CD14-positive monocyte (primary cell): Measurements from ENCODE around the gene GYPE. TPM values are rescaled to one million over a fixed set of nuclear protein-coding genes. Genes with fewer than 3 reads are reported as not detected.
"Not testable (repeated sequence)": the region's sequence is repeated elsewhere in the genome, so short reads cannot be mapped to it uniquely, and the experiment has no call there.

Experiments used
- DNase-seq, 3 donors: peaks; one replicate each; pipeline ENCODE4 v3.0.0-alpha.2; 2011 to 2022
- H2AFZ ChIP-seq: 2 replicates; pipeline ENCODE4 v1.6.0; 2012; ENCODE audit warnings: mild to moderate bottlenecking, low read depth, low read length, inconsistent platforms; ENCODE audit not compliant: insufficient read depth, poor library complexity, severe bottlenecking
- H3K27ac ChIP-seq, 2 donors: 1 replicate in 1 of 2; 2 replicates in 1 of 2; pipeline ENCODE4 v1.5.1; 2012 to 2013; ENCODE audit warnings: low read length in 2 of 2, control low read depth in 1 of 2, inconsistent platforms in 1 of 2, low read depth in 1 of 2, mild to moderate bottlenecking in 1 of 2
- H3K27me3 ChIP-seq, 2 donors: one replicate each; pipeline versions ENCODE4 v1.6.0 to v1.6.1; 2011 to 2013; ENCODE audit warnings: low read length in 2 of 2; ENCODE audit not compliant: control insufficient read depth in 2 of 2, insufficient read depth in 2 of 2
- H3K36me3 ChIP-seq, 2 donors: replicated peaks in 1 of 2; 1 replicate in 1 of 2; 2 replicates in 1 of 2; pipeline versions ENCODE4 v1.5.1 to v1.6.1; 2012 to 2013; ENCODE audit warnings: low read length in 2 of 2, control low read depth in 1 of 2, inconsistent platforms in 1 of 2, mild to moderate bottlenecking in 1 of 2; ENCODE audit not compliant: insufficient read depth in 2 of 2, control insufficient read depth in 1 of 2
- H3K4me1 ChIP-seq, 2 donors: 1 replicate in 1 of 2; 2 replicates in 1 of 2; pipeline versions ENCODE4 v1.5.1 to v1.6.1; 2012 to 2013; ENCODE audit warnings: low read length in 2 of 2, control low read depth in 1 of 2, inconsistent platforms in 1 of 2, mild to moderate bottlenecking in 1 of 2, moderate library complexity in 1 of 2; ENCODE audit not compliant: insufficient read depth in 2 of 2, control insufficient read depth in 1 of 2
- H3K4me2 ChIP-seq: replicated peaks from 2 replicates; pipeline ENCODE3; 2012; ENCODE audit warnings: low read length, moderate library complexity, mild to moderate bottlenecking; ENCODE audit not compliant: poor library complexity, severe bottlenecking; ENCODE audit errors: extremely low read depth
- H3K4me3 ChIP-seq, 3 experiments: fragments of 200-600 bp in 1 of 3; sonication (generic) in 1 of 3; replicated peaks in 1 of 3; 1 replicate in 2 of 3; 2 replicates in 1 of 3; pipeline ENCODE4 v1.5.1; 2011 to 2013; ENCODE audit warnings: low read length in 3 of 3, mild to moderate bottlenecking in 3 of 3, control low read depth in 2 of 3, low read depth in 2 of 3, inconsistent platforms in 1 of 3, moderate library complexity in 1 of 3
- H3K79me2 ChIP-seq: 2 replicates; pipeline ENCODE4 v1.6.0; 2012; ENCODE audit warnings: mild to moderate bottlenecking, control low read depth, inconsistent platforms, low read length, moderate library complexity; ENCODE audit not compliant: insufficient read depth
- H3K9ac ChIP-seq: 2 replicates; pipeline ENCODE4 v1.6.0; 2017; ENCODE audit warnings: low read length, mild to moderate bottlenecking; ENCODE audit not compliant: insufficient read depth, poor library complexity, severe bottlenecking
- H3K9me3 ChIP-seq, 2 donors: replicated peaks in 1 of 2; 1 replicate in 1 of 2; 2 replicates in 1 of 2; pipeline versions ENCODE4 v1.5.1 to v1.6.1; 2012 to 2013; ENCODE audit warnings: low read length in 2 of 2, control low read depth in 1 of 2; ENCODE audit not compliant: control insufficient read depth in 1 of 2, insufficient read depth in 1 of 2
- H4K20me1 ChIP-seq: 2 replicates; pipeline ENCODE4 v1.6.0; 2012; ENCODE audit warnings: mild to moderate bottlenecking, low read length, control low read depth, moderate library complexity; ENCODE audit not compliant: insufficient read depth
- H3K27ac Mint-ChIP-seq, 7 donors: one replicate each; pipeline ENCODE4 v1.8.0; 2020; ENCODE audit warnings: mild to moderate bottlenecking in 7 of 7, mixed read lengths in 7 of 7, moderate library complexity in 6 of 7, inconsistent platforms in 2 of 7
- H3K27me3 Mint-ChIP-seq, 3 donors: one replicate each; pipeline ENCODE4 v1.8.0; 2021 to 2022; ENCODE audit warnings: low read depth in 3 of 3, mild to moderate bottlenecking in 3 of 3, mixed read lengths in 3 of 3, moderate library complexity in 3 of 3, inconsistent platforms in 1 of 3
- H3K36me3 Mint-ChIP-seq, 2 donors: one replicate each; pipeline ENCODE4 v1.8.0; 2020; ENCODE audit warnings: mixed read lengths in 2 of 2, inconsistent platforms in 1 of 2, mild to moderate bottlenecking in 1 of 2
- H3K4me1 Mint-ChIP-seq: one replicate; pipeline ENCODE4 v1.8.0; 2020; ENCODE audit warnings: mild to moderate bottlenecking, mixed read lengths
- H3K4me3 Mint-ChIP-seq, 2 donors: one replicate each; pipeline ENCODE4 v1.8.0; 2020; ENCODE audit warnings: mild to moderate bottlenecking in 2 of 2, mixed read lengths in 2 of 2, moderate library complexity in 1 of 2
- H3K9me3 Mint-ChIP-seq, 7 donors: one replicate each; pipeline ENCODE4 v1.8.0; 2020 to 2022; ENCODE audit warnings: mixed read lengths in 7 of 7, mild to moderate bottlenecking in 6 of 7, moderate library complexity in 6 of 7, inconsistent platforms in 2 of 7
- WGBS: methylation state at CpG from one replicate; pipeline ENCODE4 v1.1.5; 2013; ENCODE audit warnings: missing lambda C conversion rate; ENCODE audit not compliant: insufficient coverage; 5-methylcytosine and 5-hydroxymethylcytosine counted together
- intact Hi-C, 2 donors: fragments of 100-400 bp; cut with micrococcal nuclease; formaldehyde crosslinking; loops; one replicate each; pipeline versions ENCODE4 v1.15.0 to v1.15.1; 2023
- polyA plus RNA-seq, 3 donors: library from polyadenylated mRNA; depleted of rRNA in 1 of 3; unstranded in 2 of 3; stranded (reverse) in 1 of 3; fragments of 300-500 nt in 2 of 3; fragments of >200 nt in 1 of 3; fragmentation: Illumina TruSeq in 2 of 3; gene quantifications; 1 replicate in 2 of 3; 2 replicates in 1 of 3; pipeline ENCODE4 v1.2.3, GENCODE V29; 2012 to 2021

GYPE gene
- polyA plus RNA-seq, 3 donors, result 0.34 to 0.49 TPM; not detected in 1

- H3K36me3 Mint-ChIP-seq, H3K4me2 ChIP-seq, H3K9ac ChIP-seq, intact Hi-C loops, H3K4me1 ChIP-seq, H3K36me3 ChIP-seq, H3K79me2 ChIP-seq, H3K27me3 Mint-ChIP-seq, H3K27ac Mint-ChIP-seq, H2AFZ ChIP-seq, H3K4me3 Mint-ChIP-seq, H3K4me3 ChIP-seq, H3K4me1 Mint-ChIP-seq, H4K20me1 ChIP-seq, H3K27me3 ChIP-seq, H3K27ac ChIP-seq, H3K9me3 ChIP-seq, DNase-seq: not testable (repeated sequence)
- H3K9me3 Mint-ChIP-seq, result peaks cover 8 to 33% (median 19%) of the 10 kb centered on the region in 7 donors
These were observed 74.8 kb downstream of the GYPE start for GRCh38 chr4:143830576-143830975.

DNA sequence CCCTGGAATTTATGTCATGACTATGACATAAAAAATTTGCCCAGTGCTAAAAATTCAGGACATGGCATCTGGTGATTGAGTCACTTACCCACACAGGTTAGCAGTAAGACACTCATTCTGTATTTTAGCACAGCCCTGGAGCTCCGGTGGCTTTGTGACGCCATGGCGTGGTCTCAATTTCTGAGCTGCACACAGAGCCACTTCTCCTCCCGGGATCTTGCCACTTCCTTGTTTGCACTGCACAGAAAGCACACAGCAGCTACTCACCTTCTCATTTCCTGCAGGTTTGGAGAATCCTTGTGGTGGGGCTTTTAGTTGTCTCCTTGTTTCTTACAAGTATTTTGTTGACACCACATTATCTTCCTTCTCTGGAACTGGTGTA lies 76.1 kb downstream of the GYPE start:
- H3K9ac ChIP-seq, H3K27me3 ChIP-seq, H3K4me1 Mint-ChIP-seq, H3K27me3 Mint-ChIP-seq, H3K4me3 Mint-ChIP-seq, intact Hi-C loops, H3K27ac Mint-ChIP-seq, H3K27ac ChIP-seq, H4K20me1 ChIP-seq, H3K4me1 ChIP-seq, H3K36me3 ChIP-seq, DNase-seq, H3K9me3 ChIP-seq, H3K36me3 Mint-ChIP-seq, H3K4me2 ChIP-seq, H3K4me3 ChIP-seq, H3K79me2 ChIP-seq: not testable (repeated sequence)
- H2AFZ ChIP-seq, result peak overlapping the region; percentile 41
- peaks cover 8 to 29% (median 18%) of the 10 kb centered on the region in 7 donors for H3K9me3 Mint-ChIP-seq
- WGBS, result 37% methylated on average over 2 of the region's 4 CpGs

Other genes with a start within 250 kb of the GYPE start
- gene FREM3, start 204.9 kb downstream of the GYPE start, polyA plus RNA-seq, result not detected
- not detected for gene GYPB, start 113.8 kb upstream of the GYPE start, polyA plus RNA-seq
- gene GYPA, start 235.2 kb upstream of the GYPE start, polyA plus RNA-seq, result not detected